Measurements from ENCODE around the gene PACS2. TPM values are rescaled to one million over a fixed set of nuclear protein-coding genes. Genes with fewer than 3 reads are reported as not detected.

Gene PACS2
- total and polyA plus RNA-seq, 4 donors: 5.1 to 21.9 (median 9.8) TPM

DNA sequence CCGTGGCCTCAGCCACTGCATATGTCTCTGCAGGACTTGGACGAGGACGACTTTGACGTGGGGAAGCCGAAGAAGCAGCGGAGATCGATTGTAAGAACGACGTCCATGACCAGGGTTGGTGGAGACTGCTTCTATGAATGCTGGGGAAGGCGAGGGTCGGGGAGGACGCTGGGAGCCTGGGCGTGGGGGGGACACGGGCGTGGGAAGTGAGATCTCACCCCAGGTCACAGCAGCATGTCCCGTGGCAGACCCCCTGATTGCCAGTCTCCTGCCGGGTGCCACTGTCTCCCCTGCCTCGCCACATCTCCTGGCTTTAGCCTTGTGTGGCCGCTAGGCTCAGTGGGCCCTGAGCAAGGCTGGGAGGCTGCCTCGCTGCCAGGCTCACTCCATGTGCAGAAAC, 53.9 kb downstream of the PACS2 start:
- 95% methylated on average over 20 of the region's 20 CpGs for WGBS

More for the DNA sequence above, 53.9 kb downstream of the PACS2 start:
- Histone ChIP-seq H3K4me1 (ENCODE audit: control insufficient read depth in 4 of 4, insufficient read depth in 4 of 4, low read length in 3 of 4) (no peaks in the 10 kb centered on the region), H3K9ac (ENCODE audit: low read depth in 1 of 2, low read length in 2 of 2) (no peak overlapping the region), H3K36me3 (ENCODE audit: control insufficient read depth in 4 of 4, insufficient read depth in 3 of 4, low read depth in 1 of 4, low read length in 3 of 4) (peaks cover 0 to 2% (median 0%) of the 10 kb centered on the region in 4 donors), H3K27me3 (ENCODE audit: control insufficient read depth in 4 of 4, insufficient read depth in 4 of 4, low read length in 3 of 4) (no peaks in the 10 kb centered on the region), H3K9me3 (ENCODE audit: control insufficient read depth in 4 of 4, low read length in 3 of 4) (no peaks in the 10 kb centered on the region), H3K4me3 (ENCODE audit: low read depth in 1 of 3, low read length in 3 of 3) (no peak overlapping the region), H3K27ac (ENCODE audit: low read depth in 1 of 2, low read length in 2 of 2) (no peak overlapping the region)
- TF ChIP-seq GABPA (IDR thresholded peaks at IDR 0.05 in 1 of 2, conservative IDR thresholded peaks at IDR 0.05 in 1 of 2) (no peak), HNF4G (IDR thresholded peaks at IDR 0.05) (no peak), FOXA1 (IDR thresholded peaks at IDR 0.05) (no peak), YY1 (IDR thresholded peaks at IDR 0.05) (no peak), TAF1 (conservative IDR thresholded peaks at IDR 0.05) (no peak), FOXA2 (IDR thresholded peaks at IDR 0.05) (no peak), RAD21 (IDR thresholded peaks at IDR 0.05) (no peak), SP1 (IDR thresholded peaks at IDR 0.05) (no peak), JUND (IDR thresholded peaks at IDR 0.05) (no peak), NR2F2 (IDR thresholded peaks at IDR 0.05) (no peak), HNF4A (conservative IDR thresholded peaks at IDR 0.05) (no peak), EGR1 (IDR thresholded peaks at IDR 0.05; ENCODE audit: low read depth in 2 of 2) (no peak)
- TF ChIP-seq, protein P1, sequence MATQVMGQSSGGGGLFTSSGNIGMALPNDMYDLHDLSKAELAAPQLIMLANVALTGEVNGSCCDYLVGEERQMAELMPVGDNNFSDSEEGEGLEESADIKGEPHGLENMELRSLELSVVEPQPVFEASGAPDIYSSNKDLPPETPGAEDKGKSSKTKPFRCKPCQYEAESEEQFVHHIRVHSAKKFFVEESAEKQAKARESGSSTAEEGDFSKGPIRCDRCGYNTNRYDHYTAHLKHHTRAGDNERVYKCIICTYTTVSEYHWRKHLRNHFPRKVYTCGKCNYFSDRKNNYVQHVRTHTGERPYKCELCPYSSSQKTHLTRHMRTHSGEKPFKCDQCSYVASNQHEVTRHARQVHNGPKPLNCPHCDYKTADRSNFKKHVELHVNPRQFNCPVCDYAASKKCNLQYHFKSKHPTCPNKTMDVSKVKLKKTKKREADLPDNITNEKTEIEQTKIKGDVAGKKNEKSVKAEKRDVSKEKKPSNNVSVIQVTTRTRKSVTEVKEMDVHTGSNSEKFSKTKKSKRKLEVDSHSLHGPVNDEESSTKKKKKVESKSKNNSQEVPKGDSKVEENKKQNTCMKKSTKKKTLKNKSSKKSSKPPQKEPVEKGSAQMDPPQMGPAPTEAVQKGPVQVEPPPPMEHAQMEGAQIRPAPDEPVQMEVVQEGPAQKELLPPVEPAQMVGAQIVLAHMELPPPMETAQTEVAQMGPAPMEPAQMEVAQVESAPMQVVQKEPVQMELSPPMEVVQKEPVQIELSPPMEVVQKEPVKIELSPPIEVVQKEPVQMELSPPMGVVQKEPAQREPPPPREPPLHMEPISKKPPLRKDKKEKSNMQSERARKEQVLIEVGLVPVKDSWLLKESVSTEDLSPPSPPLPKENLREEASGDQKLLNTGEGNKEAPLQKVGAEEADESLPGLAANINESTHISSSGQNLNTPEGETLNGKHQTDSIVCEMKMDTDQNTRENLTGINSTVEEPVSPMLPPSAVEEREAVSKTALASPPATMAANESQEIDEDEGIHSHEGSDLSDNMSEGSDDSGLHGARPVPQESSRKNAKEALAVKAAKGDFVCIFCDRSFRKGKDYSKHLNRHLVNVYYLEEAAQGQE (IDR thresholded peaks at IDR 0.05): no peak
- TF ChIP-seq, protein P2, sequence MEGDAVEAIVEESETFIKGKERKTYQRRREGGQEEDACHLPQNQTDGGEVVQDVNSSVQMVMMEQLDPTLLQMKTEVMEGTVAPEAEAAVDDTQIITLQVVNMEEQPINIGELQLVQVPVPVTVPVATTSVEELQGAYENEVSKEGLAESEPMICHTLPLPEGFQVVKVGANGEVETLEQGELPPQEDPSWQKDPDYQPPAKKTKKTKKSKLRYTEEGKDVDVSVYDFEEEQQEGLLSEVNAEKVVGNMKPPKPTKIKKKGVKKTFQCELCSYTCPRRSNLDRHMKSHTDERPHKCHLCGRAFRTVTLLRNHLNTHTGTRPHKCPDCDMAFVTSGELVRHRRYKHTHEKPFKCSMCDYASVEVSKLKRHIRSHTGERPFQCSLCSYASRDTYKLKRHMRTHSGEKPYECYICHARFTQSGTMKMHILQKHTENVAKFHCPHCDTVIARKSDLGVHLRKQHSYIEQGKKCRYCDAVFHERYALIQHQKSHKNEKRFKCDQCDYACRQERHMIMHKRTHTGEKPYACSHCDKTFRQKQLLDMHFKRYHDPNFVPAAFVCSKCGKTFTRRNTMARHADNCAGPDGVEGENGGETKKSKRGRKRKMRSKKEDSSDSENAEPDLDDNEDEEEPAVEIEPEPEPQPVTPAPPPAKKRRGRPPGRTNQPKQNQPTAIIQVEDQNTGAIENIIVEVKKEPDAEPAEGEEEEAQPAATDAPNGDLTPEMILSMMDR (IDR thresholded peaks at IDR 0.05; ENCODE audit: low read depth, low read length, missing input control): no peak
- TF ChIP-seq, protein P3, sequence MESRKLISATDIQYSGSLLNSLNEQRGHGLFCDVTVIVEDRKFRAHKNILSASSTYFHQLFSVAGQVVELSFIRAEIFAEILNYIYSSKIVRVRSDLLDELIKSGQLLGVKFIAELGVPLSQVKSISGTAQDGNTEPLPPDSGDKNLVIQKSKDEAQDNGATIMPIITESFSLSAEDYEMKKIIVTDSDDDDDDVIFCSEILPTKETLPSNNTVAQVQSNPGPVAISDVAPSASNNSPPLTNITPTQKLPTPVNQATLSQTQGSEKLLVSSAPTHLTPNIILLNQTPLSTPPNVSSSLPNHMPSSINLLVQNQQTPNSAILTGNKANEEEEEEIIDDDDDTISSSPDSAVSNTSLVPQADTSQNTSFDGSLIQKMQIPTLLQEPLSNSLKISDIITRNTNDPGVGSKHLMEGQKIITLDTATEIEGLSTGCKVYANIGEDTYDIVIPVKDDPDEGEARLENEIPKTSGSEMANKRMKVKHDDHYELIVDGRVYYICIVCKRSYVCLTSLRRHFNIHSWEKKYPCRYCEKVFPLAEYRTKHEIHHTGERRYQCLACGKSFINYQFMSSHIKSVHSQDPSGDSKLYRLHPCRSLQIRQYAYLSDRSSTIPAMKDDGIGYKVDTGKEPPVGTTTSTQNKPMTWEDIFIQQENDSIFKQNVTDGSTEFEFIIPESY (IDR thresholded peaks at IDR 0.05): no peak
- TF ChIP-seq, protein P4, sequence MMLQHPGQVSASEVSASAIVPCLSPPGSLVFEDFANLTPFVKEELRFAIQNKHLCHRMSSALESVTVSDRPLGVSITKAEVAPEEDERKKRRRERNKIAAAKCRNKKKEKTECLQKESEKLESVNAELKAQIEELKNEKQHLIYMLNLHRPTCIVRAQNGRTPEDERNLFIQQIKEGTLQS (IDR thresholded peaks at IDR 0.05): no peak
- TF ChIP-seq, protein P5, sequence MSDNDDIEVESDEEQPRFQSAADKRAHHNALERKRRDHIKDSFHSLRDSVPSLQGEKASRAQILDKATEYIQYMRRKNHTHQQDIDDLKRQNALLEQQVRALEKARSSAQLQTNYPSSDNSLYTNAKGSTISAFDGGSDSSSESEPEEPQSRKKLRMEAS (IDR thresholded peaks at IDR 0.05): no peak
- DNase-seq (ENCODE audit: low spot score): no peak
